Dedifferentiated amniotic fluid mesenchymal stem cell (primary cell): Measurements from ENCODE around the gene AIG1.
"Not testable (repeated sequence)": the region's sequence is repeated elsewhere in the genome, so short reads cannot be mapped to it uniquely, and the experiment has no call there.

Source experiments
- DNase-seq: peaks from one replicate; pipeline ENCODE4 v3.0.0-alpha.2; 2016; ENCODE audit errors: extremely low spot score

The AIG1 gene

GRCh38 chr6:143232849-143233248, 172.2 kb downstream of the AIG1 start:
- DNase-seq, result no peak

DNA sequence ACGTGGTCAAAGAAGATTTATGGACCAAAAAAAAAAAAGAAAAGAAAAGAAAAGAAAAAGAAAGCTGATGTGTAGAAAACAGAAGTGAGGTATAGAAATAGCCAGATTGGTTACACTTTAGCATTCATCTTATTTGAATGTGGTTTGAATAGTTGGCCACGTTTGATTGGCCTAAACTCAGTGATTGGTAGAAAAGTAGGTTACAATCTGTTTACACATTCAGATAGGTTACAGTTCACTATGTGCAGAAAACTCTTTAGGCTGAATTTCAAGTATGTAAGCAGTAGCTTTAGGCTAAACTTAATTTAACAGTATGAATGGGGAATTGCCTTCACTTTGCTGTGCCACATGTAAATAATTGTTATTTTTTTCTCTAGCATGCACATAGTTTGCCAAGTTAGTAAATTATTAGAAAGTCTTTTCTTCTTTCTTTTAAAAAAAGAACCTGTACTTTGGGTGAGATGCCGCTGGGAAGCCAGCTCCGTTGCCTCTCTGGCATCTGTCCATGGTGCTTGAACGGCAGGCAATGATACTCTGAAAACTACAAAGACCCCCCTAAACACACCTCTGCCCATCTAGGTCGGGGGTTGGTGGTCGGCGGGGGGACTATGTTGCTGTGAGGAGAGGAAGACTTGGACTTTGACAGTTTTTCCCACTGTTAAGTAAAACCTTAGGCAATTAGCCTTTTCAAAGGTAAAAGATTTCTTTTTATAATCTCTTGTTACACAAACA, 173.0 kb downstream of the AIG1 start:
- no peak for DNase-seq

- no peak for DNase-seq
These were observed 174.0 kb downstream of the AIG1 start for GRCh38 chr6:143234734-143235133.

GRCh38 chr6:143236151-143236798, 175.6 kb downstream of the AIG1 start:
- DNase-seq, result no peak

DNA sequence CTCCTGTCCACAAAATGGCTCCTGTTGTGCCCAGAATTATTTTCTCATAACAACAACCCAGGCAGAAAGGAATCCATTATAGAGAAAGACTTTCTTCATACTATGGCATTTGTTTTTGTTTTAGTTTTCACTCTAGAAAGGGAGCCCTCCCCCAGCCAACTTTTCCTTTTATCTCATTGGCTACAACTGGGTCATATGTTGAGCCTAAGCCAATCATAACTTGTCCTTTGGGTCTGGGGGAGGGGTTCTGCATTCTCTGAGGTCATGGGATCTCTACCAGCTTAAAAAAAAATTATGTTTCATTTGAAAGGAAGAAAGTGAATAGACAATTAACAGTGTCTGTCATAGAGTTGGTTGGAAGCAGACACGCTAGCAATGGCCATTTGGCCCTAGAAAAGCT, 177.6 kb downstream of the AIG1 start:
- no peak for DNase-seq

DNA sequence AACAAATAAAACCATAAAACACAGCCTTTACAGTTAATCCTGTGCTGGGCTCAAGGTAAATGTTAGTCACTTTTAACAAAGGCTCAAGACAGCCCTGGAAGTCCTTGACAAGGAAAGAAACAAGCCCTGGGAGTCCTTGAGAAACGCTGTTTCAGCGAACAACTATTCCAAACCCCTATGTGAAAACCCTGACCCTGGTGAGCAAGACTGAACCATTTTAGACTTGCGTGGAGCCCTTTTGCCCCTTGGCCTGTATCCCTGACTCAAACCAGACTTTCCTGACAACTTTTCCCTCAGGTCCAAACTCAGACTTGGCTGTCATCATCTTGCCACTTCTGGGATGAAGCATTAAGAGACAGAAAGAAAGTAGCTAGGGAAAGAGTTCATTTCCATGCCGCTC, 180.4 kb downstream of the AIG1 start:
- no peak for DNase-seq

DNA sequence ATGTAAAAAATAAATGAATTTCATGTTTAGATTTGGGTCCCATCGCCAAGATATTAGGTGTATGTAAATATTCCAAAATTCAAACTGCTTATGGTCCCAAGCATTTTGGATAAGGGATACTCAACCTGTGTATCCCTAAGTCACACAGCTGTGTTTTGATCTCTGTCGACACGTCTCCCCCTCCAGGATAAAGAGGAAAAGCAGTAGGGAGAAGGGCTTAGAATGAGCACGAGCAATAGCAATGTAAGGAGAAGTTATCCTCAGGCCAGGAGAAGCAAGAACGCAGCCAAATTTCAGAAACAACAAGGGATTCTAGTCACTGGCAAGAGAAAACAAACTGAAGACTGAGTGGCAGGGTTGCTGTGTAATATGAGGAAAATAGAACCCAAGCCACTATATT, 181.2 kb downstream of the AIG1 start:
- DNase-seq, result no peak

DNA sequence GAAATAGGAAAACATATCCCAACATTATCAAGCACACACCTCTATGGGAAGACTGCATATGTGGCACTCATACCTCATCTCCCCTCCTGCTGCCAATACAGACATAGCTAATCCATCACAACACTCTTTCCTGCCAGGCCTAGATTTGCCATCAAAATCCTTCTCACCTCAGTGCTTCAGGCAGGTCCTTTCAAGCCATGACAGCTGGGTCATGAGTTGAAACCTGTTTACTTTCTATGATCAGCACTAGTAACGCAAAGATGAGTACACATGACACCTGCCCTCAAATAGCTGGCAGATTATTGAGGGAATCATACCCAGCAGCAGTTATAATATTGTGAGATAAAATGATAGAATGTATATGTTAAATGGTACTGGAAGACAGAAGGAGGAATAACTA, 183.1 kb downstream of the AIG1 start:
- no peak for DNase-seq

DNA sequence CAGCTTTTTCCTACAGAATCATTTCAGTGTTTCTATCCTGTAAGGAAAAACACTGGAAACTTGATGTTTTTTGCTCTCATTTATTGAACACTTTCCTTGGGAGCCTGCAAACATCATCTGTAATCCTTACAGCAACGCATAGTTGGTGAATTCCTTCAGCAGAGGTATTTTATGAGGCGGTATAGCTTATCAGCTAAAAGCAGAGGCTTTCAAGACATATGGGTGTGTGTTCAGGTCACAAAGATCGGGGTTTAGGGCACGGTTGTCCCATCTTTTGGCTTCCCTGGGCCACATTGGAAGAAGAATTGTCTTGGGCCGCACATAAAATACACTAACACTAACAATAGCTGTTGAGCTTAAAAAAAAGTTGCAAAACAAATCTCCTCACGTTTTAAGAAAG, 185.0 kb downstream of the AIG1 start:
- no peak for DNase-seq

DNA sequence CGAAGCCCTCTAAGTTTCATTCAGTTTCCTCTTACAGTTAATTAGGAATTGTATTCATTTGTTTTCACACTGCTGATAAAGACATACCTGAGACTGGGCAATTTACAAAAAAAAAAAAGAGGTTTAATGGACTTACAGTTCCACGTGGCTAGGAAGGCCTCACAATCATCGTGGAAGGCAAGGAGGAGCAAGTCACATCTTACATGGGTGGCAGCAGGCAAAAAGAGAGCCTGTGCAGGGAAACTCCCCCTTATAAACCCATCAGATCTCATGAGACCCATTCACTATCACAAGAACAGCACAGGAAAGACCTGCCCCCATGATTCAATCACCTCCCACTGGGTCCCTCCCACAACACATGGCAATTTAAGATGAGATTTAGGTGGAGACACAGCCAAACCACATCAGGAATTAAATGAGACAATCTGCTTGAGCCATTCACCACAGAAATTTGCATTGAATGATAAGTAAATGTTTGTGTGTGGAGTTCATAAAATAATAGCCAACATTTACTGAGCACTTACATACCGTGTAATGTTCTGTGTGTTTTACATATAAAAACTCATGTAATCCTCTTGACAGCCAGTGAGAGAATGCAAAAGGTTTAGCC, 185.6 kb downstream of the AIG1 start:
- DNase-seq, result not testable (repeated sequence)

DNA sequence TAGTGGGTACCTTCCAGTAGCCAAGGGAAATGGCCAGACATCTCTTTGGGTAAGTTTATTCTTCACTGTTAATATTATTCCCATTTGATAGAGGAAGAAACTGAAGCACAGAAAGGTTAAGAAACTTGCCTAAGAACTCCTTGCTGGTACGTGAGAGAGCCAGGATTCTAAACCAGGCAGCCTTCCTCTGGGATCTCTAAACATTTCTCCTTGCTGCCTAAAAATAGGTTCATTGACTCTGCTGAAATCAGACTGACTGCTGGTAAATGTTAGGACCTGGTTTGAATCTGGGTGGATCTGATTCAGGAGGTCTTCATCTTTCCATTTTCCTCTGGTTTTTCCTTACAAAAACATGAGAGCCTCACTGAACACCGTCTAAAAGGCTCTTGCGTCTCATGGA, 186.9 kb downstream of the AIG1 start:
- no peak for DNase-seq

DNA sequence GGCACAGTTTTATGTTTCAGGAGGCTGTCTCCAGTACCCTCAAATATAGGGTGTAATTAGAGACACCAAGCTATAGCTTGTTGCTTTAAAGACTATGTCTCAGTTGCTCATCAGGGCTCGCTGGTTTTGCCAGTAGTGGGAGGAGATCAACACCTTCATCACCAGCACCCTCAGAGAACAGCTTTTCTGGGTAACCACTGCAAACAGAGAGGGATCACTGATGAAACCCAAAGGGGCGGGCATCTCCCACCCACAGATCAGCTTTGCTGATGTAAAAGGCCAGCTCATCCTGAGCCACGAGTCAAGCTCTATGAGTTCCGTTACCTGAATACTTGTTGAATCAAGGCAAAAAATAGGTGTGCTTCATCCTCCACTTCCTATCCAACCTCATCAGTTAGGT, 187.7 kb downstream of the AIG1 start:
- DNase-seq, result no peak

DNA sequence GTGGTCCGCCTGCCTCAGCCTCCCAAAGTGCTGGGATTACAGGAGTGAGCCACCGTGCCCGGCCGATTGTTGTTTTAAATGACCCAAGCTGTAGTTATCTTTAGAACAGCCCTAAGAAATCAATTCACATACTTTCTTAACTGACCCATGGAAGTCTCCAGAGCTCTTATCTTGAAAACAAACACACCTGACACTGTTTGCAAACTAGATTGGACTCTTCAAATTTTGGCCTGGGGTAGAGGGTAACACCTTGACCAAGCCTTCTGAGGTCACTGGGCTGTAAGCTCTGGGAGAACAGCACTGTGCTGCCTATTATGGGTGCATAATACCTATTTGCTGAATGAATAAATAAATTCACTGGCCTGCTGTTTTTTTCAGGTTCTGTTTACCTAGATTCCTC, 190.6 kb downstream of the AIG1 start:
- no peak for DNase-seq

GRCh38 chr6:143252961-143253360, 192.3 kb downstream of the AIG1 start:
- no peak for DNase-seq

- peak; percentile 20 for DNase-seq
These were observed 192.9 kb downstream of the AIG1 start for GRCh38 chr6:143253586-143253985.

DNA sequence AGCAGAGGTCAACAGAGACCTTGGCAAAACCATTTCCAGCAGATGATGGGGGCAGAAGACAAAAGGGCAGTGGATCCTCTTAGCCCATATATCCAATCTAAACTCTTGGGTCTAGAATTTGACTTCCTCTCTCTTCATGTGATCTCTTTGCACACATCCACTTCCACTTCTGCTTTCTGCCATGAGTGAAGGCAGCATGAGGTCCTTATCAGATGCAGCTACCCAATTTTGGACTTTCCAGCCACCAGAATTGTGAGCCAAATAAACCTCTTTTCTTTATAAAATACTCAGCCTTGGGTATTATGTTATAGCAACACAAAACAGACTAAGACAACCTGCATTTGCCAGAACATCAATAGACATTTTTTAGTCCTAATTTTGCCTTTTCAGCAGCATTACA, 198.3 kb downstream of the AIG1 start:
- DNase-seq, result no peak

GRCh38 chr6:143260857-143261256, 200.2 kb downstream of the AIG1 start:
- no peak for DNase-seq

DNA sequence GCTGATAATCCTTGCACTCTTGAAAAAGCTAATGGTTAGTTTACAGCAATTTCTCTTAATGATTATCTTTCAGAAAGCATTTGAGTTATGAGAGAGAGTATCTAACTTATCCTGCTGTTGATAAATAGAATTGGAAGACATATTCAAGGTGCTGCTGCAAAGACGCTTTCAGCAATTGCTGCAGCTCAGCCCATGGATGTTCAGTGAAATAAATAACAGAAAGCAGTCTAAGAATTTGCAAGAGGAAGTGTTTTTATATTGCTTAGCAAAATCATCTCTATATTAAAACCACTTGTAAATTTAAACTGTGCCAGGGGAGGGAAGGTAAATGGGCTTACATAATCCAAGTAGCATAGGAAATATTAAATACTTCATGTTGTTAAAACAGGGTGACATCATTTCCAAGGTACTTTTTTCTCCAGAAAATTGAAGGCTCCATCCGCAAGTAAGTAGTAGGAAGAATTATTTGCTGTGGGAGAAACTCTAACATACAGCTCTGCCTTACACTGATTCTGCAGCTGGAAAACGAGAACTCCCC, 201.3 kb downstream of the AIG1 start:
- DNase-seq, result no peak

DNA sequence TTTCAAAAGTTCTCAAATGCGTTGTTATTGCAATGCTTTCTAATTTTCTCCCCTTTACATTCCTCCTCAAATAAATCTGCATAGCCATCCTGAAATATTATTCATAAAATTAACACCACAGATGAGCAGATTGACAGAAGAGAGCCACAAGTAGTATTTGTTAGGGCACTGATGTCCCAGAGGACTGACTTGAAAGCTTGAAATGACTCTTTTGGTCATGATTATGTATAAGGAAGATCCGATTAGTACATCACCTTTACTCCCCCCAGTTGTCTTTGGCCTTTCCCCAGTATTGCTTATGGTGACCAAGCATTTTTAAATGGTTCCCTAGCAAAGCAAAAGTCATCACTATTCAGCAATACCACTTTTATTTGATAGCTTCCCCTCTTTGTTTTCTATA, 202.2 kb downstream of the AIG1 start:
- DNase-seq, result no peak

DNA sequence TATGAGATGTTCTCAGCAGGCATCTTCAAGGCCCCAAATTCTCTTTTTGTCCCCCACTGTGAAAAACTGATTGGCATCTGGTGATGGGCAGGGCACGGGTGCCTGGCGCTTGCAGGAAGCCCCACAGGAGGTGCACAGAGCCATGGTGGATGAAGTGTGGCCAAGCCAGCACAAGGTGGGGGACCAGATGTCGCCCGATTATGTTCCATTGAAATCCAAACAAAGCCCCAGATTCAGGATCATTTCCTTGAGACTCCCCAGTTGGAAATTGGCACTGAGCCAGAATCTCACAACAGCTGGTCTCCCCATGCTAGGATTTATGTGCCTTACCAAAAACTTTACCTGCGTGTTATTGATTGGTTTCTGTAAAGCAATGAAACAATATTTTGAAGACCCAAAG, 203.7 kb downstream of the AIG1 start:
- no peak for DNase-seq

DNA sequence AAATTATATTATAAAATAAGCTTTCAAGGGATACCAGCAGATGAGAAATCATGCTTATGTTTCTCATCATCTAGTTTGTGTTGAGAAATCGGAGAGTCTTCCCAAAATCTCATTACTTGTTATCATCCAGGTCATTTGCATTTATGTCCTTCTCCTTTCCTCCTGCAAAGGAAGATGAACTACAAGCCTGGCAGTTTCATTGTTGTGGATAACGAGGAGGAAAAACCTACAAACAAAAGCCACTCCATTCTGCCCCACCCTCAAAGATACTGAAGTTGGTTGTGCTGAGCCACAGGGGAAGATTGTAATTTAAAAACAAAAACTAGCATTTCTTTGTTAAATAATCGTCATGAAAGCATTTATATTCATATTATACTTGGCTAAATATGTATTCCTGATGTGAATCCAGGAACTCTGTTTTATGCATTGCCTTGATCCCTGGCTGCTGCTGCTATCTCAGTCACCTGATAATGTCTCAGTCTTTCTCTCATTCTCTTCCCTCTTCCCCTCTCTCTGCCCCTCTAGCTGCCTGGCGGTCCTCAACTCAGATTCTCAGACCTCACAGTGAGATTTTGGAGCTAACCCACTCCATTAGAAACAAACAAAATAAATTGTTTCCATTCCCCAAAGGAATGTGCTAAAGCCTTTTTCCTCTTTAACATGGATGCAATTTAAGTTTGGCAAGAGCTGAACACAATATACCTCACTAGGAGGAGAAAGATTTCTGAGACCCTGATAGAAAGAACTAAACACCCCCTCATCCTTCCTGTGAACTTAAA, 204.5 kb downstream of the AIG1 start:
- no peak for DNase-seq

DNA sequence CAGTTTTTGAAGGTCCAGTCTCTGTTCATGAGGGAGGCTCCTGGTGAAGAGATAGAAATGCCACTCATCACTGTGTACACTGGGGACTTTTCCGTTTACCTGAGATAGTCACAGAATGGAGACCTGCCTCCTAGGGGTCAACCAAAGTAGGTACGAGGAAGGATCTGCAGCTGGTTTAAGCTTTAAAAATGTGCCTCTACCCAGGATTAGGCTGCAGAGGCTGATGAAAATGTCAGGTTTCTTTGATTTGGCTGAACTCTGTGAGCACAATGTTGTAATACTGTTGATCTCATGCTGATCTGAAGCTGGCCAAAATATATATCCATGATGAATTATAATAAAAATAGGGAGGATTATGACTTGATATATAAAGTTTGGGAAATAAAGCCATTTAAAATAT, 207.1 kb downstream of the AIG1 start:
- no peak for DNase-seq
